IMR-90 (cell line): ENCODE results near the gene CPNE4. TPM values are rescaled to one million over a fixed set of nuclear protein-coding genes. Genes with fewer than 3 reads are reported as not detected.
A peak's percentile ranks its signal among the peaks of the same experiment; 100 is the strongest.

ENCODE experiments used
- ATAC-seq: fragments of 200-7000 bp; cut with Tn5 transposase; 2 replicates; pipeline ENCODE4 v1.9.1; 2020; ENCODE audit warnings: low read depth, mild to moderate bottlenecking, moderate library complexity
- BruUV-seq: library from RNA; stranded (reverse); fragments of 400-500 nt; replicated peaks from 2 replicates; lab custom pipeline; 2021; lab: Mats Ljungman, UMichigan
- CTCF ChIA-PET: fragments of 300-600 bp; formaldehyde crosslinking; extraction: SDS; loops from one replicate; lab custom pipeline; 2021; ENCODE audit warnings: antibody characterized with exemption; lab: Yijun Ruan, JAX
- POLR2A ChIA-PET: fragments of 300-600 bp; sonication (Branson Sonifier 250); formaldehyde crosslinking; loops from one replicate; lab custom pipeline; 2022; ENCODE audit warnings: antibody characterized with exemption; ENCODE audit not compliant: unreplicated experiment; lab: Charles Lee
- DNase-seq: peaks from one replicate; pipeline ENCODE4 v3.0.0; 2013
- H2AFZ ChIP-seq: replicated peaks from 2 replicates; pipeline ENCODE3; 2013; ENCODE audit warnings: low read length, mild to moderate bottlenecking; ENCODE audit not compliant: poor library complexity
- H2AK5ac ChIP-seq: 2 replicates; pipeline ENCODE4 v1.6.1; 2013; ENCODE audit warnings: low read depth, low read length, inconsistent platforms
- H2AK9ac ChIP-seq: replicated peaks from 2 replicates; pipeline ENCODE3; 2013; ENCODE audit warnings: mild to moderate bottlenecking, low read depth, low read length, moderate library complexity; ENCODE audit not compliant: poor library complexity
- H2BK120ac ChIP-seq: 2 replicates; pipeline ENCODE4 v1.6.1; 2013; ENCODE audit warnings: low read depth, low read length, inconsistent platforms
- H2BK15ac ChIP-seq: 3 replicates; pipeline ENCODE4 v1.6.1; 2013; ENCODE audit warnings: low read depth, low read length, inconsistent platforms
- H2BK20ac ChIP-seq: 2 replicates; pipeline ENCODE4 v1.6.1; 2013; ENCODE audit warnings: low read depth, mild to moderate bottlenecking, inconsistent platforms, low read length, moderate library complexity
- H2BK5ac ChIP-seq: 2 replicates; pipeline ENCODE4 v1.6.1; 2013; ENCODE audit warnings: mild to moderate bottlenecking, low read depth, low read length, inconsistent platforms; ENCODE audit not compliant: poor library complexity, severe bottlenecking
- H3K14ac ChIP-seq: replicated peaks from 2 replicates; pipeline ENCODE4 v1.6.1; 2013; ENCODE audit warnings: low read depth, low read length, inconsistent platforms
- H3K18ac ChIP-seq: 2 replicates; pipeline ENCODE4 v1.6.1; 2013; ENCODE audit warnings: low read depth, low read length, control low read depth
- H3K23ac ChIP-seq: 2 replicates; pipeline ENCODE4 v1.6.1; 2013; ENCODE audit warnings: low read depth, low read length, inconsistent platforms
- H3K27ac ChIP-seq: 2 replicates; pipeline ENCODE4 v1.5.1; 2013; ENCODE audit warnings: mild to moderate bottlenecking, control low read depth, low read length; ENCODE audit not compliant: insufficient read depth
- H3K27me3 ChIP-seq: 2 replicates; pipeline ENCODE4 v1.6.1; 2013; ENCODE audit warnings: low read length; ENCODE audit not compliant: control insufficient read depth, insufficient read depth
- H3K36me3 ChIP-seq: 2 replicates; pipeline ENCODE4 v1.6.1; 2013; ENCODE audit warnings: low read length, mixed read lengths; ENCODE audit not compliant: control insufficient read depth, insufficient read depth
- H3K4ac ChIP-seq: 2 replicates; pipeline ENCODE4 v1.6.1; 2013; ENCODE audit warnings: low read depth, low read length, inconsistent platforms
- H3K4me1 ChIP-seq: 2 replicates; pipeline ENCODE4 v1.6.1; 2013; ENCODE audit warnings: low read length, mixed read lengths; ENCODE audit not compliant: control insufficient read depth, insufficient read depth
- H3K4me2 ChIP-seq: 2 replicates; pipeline ENCODE4 v1.6.1; 2013; ENCODE audit warnings: low read depth, mild to moderate bottlenecking, control low read depth, low read length, moderate library complexity
- H3K4me3 ChIP-seq: 2 replicates; pipeline ENCODE4 v1.5.1; 2013; ENCODE audit warnings: low read depth, mild to moderate bottlenecking, control low read depth, low read length, moderate library complexity; ENCODE audit not compliant: insufficient read depth
- H3K56ac ChIP-seq: 2 replicates; pipeline ENCODE4 v1.6.1; 2013; ENCODE audit warnings: low read length, inconsistent platforms; ENCODE audit not compliant: insufficient read depth; ENCODE audit errors: extremely low read depth
- H3K79me1 ChIP-seq, 2 experiments: 2 replicates each; pipeline ENCODE4 v1.6.1; 2013; ENCODE audit warnings: low read length in 2 of 2, inconsistent platforms in 1 of 2, low read depth in 1 of 2
- H3K9ac ChIP-seq: 2 replicates; pipeline ENCODE4 v1.6.1; 2013; ENCODE audit warnings: low read depth, low read length, control low read depth
- H3K9me1 ChIP-seq: 2 replicates; pipeline ENCODE4 v1.6.1; 2013; ENCODE audit warnings: low read length, inconsistent platforms; ENCODE audit not compliant: insufficient read depth
- H3K9me3 ChIP-seq: 2 replicates; pipeline ENCODE4 v1.6.1; 2013; ENCODE audit warnings: low read length; ENCODE audit not compliant: control insufficient read depth, insufficient read depth
- H4K20me1 ChIP-seq: 2 replicates; pipeline ENCODE4 v1.6.1; 2013; ENCODE audit warnings: low read length, inconsistent platforms; ENCODE audit not compliant: insufficient read depth
- H4K5ac ChIP-seq: 2 replicates; pipeline ENCODE4 v1.6.1; 2013; ENCODE audit warnings: mild to moderate bottlenecking, low read depth, low read length, control low read depth
- H4K8ac ChIP-seq, 2 experiments: 2 replicates each; pipeline ENCODE4 v1.6.1; 2013; ENCODE audit warnings: low read depth in 2 of 2, low read length in 2 of 2, control low read depth in 1 of 2, inconsistent platforms in 1 of 2
- H4K91ac ChIP-seq: 2 replicates; pipeline ENCODE4 v1.6.1; 2013; ENCODE audit warnings: low read depth, low read length, inconsistent platforms; ENCODE audit not compliant: insufficient read depth
- CEBPB ChIP-seq: IDR thresholded peaks from 2 replicates; pipeline ENCODE4 v1.6.1; 2012; ENCODE audit warnings: low read depth, low read length, improper control_type of control experiment
- FOS ChIP-seq: fragments of 150-350 bp; IDR thresholded peaks from 2 replicates; pipeline ENCODE4 v1.6.1; 2016; ENCODE audit warnings: low read depth, low read length
- MAFK ChIP-seq: IDR thresholded peaks from 2 replicates; pipeline ENCODE4 v1.6.1; 2012; ENCODE audit warnings: low read depth, low read length, improper control_type of control experiment
- NFE2L2 ChIP-seq: fragments of 150-350 bp; IDR thresholded peaks from 2 replicates; pipeline ENCODE4 v1.6.1; 2016; ENCODE audit warnings: low read depth, mild to moderate bottlenecking, low read length
- POLR2A ChIP-seq: IDR thresholded peaks from 2 replicates; pipeline ENCODE4 v1.6.1; 2012; ENCODE audit warnings: mild to moderate bottlenecking, low read depth, low read length
- RAD21 ChIP-seq: IDR thresholded peaks from 2 replicates; pipeline ENCODE4 v1.6.1; 2012; ENCODE audit warnings: low read length, improper control_type of control experiment
- RCOR1 ChIP-seq: IDR thresholded peaks from 2 replicates; pipeline ENCODE4 v1.6.1; 2012; ENCODE audit warnings: mild to moderate bottlenecking, low read length, improper control_type of control experiment; ENCODE audit not compliant: insufficient replicate concordance
- WGBS, 2 experiments: methylation state at CpG; one replicate each; pipeline versions ENCODE4 v1.1.5 to v1.1.7; 2013; ENCODE audit warnings: missing lambda C conversion rate in 2 of 2; ENCODE audit not compliant: insufficient read length in 1 of 2; ENCODE audit errors: extremely low coverage in 2 of 2; 5-methylcytosine and 5-hydroxymethylcytosine counted together
- dilution Hi-C: fragments of 300-500 bp; cut with HindIII; formaldehyde crosslinking; loops from one replicate; pipeline ENCODE4 v1.14.3; 2018; ENCODE audit warnings: low sequenced_read_pairs; ENCODE audit not compliant: unreplicated experiment
- in situ Hi-C: fragments of 300-500 bp; cut with MboI; formaldehyde crosslinking; loops from 3 replicates; pipeline ENCODE4 v1.14.3; 2019; ENCODE audit warnings: low sequenced_read_pairs, inconsistent platforms, mixed read lengths
- intact Hi-C: fragments of 100-400 bp; cut with micrococcal nuclease; formaldehyde crosslinking; loops from 2 replicates; pipeline ENCODE4 v1.10.0; 2022
- polyA plus RNA-seq, 3 experiments: library from polyadenylated mRNA; depleted of rRNA; stranded (reverse); fragments of >200 nt; gene quantifications; 2 replicates each; pipeline ENCODE4 v1.2.3, GENCODE V29; 2012; ENCODE audit warnings: low replicate concordance in 1 of 3
- total RNA-seq: library from RNA; depleted of rRNA; stranded (reverse); fragments of >200 nt; gene quantifications from 2 replicates; pipeline ENCODE4 v1.2.3, GENCODE V29; 2012
- TF ChIP-seq, protein P1 (sequence below): conservative IDR thresholded peaks from 2 replicates; pipeline ENCODE4 v1.5.1; 2012; ENCODE audit warnings: mild to moderate bottlenecking, low read depth, low read length, improper control_type of control experiment

Gene CPNE4
- total and polyA plus RNA-seq, 2 of the 4 experiments (the other 2 are of a cell fraction), result not detected

DNA sequence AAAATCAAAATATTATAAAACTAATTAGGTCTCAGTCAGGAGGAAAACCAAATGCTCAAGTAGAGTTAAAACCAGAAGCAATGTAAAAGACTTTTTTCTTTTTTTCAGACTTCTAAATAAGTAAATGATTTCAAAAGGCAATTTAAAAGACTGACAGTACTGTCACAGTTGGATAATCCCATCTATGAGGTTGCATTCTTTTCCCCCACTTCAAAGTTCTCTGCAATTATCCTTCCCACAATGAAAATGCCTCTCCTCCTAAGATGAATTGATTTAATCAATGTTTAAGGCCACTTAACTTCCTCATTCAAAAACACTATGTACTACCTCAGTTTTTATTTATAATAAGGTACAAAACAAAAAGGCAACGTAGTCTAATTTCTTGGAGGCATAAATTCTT is 540.1 kb downstream of the CPNE4 start (continued):
- no peak for TF ChIP-seq CEBPB
- TF ChIP-seq FOS, result no peak
- TF ChIP-seq, protein P1, sequence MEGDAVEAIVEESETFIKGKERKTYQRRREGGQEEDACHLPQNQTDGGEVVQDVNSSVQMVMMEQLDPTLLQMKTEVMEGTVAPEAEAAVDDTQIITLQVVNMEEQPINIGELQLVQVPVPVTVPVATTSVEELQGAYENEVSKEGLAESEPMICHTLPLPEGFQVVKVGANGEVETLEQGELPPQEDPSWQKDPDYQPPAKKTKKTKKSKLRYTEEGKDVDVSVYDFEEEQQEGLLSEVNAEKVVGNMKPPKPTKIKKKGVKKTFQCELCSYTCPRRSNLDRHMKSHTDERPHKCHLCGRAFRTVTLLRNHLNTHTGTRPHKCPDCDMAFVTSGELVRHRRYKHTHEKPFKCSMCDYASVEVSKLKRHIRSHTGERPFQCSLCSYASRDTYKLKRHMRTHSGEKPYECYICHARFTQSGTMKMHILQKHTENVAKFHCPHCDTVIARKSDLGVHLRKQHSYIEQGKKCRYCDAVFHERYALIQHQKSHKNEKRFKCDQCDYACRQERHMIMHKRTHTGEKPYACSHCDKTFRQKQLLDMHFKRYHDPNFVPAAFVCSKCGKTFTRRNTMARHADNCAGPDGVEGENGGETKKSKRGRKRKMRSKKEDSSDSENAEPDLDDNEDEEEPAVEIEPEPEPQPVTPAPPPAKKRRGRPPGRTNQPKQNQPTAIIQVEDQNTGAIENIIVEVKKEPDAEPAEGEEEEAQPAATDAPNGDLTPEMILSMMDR, result no peak
- TF ChIP-seq POLR2A, result no peak

DNA sequence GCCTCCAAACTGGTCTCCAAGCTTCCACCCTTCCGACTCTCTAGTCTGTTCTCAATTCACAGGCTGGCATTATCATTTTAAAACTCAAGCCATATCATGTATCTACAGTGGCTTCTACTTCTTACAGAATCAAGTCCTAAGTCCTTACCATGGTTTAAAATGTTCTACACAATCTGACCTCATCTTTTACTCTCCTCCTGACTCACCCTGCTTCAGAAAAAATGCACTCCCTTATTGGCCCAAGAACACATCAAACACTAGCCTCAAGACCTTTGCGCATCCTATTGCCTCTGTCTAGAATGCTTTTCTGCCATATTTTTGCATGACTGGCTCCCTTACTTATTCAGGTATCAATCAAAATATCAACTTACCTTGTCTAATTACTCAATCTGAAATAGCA is 543.0 kb downstream of the CPNE4 start:
- intact Hi-C loops, result no loop called here
- peaks cover 13% of the 10 kb centered on the region for H3K36me3 ChIP-seq
- H4K91ac ChIP-seq, result no peak overlapping the region
- no peak overlapping the region for H2AK9ac ChIP-seq
- H2BK5ac ChIP-seq, result no peak overlapping the region
- H2BK120ac ChIP-seq, result no peak overlapping the region
- dilution Hi-C loops, result no loop called here
- no peaks in the 10 kb centered on the region for H3K4me1 ChIP-seq
- H2BK15ac ChIP-seq, result no peak overlapping the region
- no peaks in the 10 kb centered on the region for H3K9me3 ChIP-seq
- H3K4me2 ChIP-seq, result no peak overlapping the region
- DNase-seq, result peak; percentile 16
- no peaks in the 10 kb centered on the region for H3K27me3 ChIP-seq
- H3K4me3 ChIP-seq, result no peak overlapping the region
- no peak overlapping the region for H3K27ac ChIP-seq
- H3K14ac ChIP-seq, result no peak overlapping the region
- BruUV-seq, result no TSS peak
- no peak overlapping the region for H2BK20ac ChIP-seq
- WGBS, 2 experiments, result 90% methylated on average over 2 of the region's 2 CpGs; no CpG with 5 or more reads in 1 of the 2 experiments
- ChIA-PET CTCF (no interaction called here), POLR2A (no interaction called here)
- no peak overlapping the region for H3K18ac ChIP-seq
- no peak overlapping the region for H4K5ac ChIP-seq
- ATAC-seq, result no peak
- TF ChIP-seq MAFK (no peak), RAD21 (no peak), RCOR1 (no peak), NFE2L2 (no peak)
- H3K23ac ChIP-seq, result no peak overlapping the region
- peaks cover 21% of the 10 kb centered on the region in 2 experiments for H3K79me1 ChIP-seq
- no peaks in the 10 kb centered on the region for H4K20me1 ChIP-seq
- no peak overlapping the region for H2AK5ac ChIP-seq
- H4K8ac ChIP-seq, result no peak overlapping the region
- H3K56ac ChIP-seq, result no peak overlapping the region
- H3K4ac ChIP-seq, result no peak overlapping the region
- H3K9me1 ChIP-seq, result no peaks in the 10 kb centered on the region
- H3K9ac ChIP-seq, result no peak overlapping the region
- in situ Hi-C loops, result loop anchor here (25.0 kb wide), 2 partner anchors 454 to 754 kb away; partner anchors contain the start of genes ASTE1, NEK11 and PIK3R4
- H2AFZ ChIP-seq, result no peak overlapping the region
